GM12874 (cell line): Measurements from ENCODE around the gene PAK1.

Source experiments
- TF ChIP-seq, protein P1 (sequence below): IDR thresholded peaks from 2 replicates; pipeline ENCODE4 v1.5.1; 2011; ENCODE audit warnings: low read depth, mild to moderate bottlenecking, control low read depth, low read length, moderate library complexity; ENCODE audit not compliant: insufficient read depth

The PAK1 gene

DNA sequence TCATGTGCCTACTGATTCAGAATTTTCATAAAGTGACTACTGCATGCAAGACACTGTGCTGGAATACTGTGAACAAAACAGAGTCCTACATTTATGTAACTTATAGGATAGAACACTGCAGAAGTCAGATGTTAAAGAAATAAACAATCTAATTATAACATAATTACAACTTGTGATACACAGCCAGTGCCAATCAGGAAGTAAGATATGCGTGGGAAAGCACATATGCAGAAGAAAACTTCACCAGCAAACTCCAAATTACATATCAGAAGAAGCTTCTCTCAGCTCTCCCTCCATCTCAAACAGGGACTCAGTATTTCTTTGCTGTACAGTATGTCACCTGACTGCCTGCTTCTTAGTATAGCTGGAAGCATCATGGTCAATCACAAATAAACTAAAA, 37.4 kb downstream of the PAK1 start:
- TF ChIP-seq, protein P1, sequence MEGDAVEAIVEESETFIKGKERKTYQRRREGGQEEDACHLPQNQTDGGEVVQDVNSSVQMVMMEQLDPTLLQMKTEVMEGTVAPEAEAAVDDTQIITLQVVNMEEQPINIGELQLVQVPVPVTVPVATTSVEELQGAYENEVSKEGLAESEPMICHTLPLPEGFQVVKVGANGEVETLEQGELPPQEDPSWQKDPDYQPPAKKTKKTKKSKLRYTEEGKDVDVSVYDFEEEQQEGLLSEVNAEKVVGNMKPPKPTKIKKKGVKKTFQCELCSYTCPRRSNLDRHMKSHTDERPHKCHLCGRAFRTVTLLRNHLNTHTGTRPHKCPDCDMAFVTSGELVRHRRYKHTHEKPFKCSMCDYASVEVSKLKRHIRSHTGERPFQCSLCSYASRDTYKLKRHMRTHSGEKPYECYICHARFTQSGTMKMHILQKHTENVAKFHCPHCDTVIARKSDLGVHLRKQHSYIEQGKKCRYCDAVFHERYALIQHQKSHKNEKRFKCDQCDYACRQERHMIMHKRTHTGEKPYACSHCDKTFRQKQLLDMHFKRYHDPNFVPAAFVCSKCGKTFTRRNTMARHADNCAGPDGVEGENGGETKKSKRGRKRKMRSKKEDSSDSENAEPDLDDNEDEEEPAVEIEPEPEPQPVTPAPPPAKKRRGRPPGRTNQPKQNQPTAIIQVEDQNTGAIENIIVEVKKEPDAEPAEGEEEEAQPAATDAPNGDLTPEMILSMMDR: no peak

DNA sequence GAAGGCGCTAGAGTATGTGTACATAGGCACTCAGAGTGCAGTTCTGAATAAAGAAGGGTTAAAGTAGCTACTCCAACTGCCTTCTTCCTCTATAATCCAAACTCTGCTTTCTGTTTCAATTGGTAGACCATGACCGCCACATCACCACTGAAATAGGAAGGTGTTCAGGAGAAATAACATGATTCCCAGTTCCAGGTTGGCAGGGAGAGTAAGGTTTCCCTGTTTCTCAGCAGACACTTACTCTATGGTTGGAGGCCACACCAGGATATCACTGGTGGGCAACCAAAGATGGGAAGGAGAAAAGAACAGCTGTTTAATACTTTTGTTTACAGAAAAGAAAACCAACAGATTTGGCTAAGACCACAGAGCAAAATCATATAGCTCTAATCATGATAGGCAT, 37.9 kb downstream of the PAK1 start:
- TF ChIP-seq, protein P1: no peak

DNA sequence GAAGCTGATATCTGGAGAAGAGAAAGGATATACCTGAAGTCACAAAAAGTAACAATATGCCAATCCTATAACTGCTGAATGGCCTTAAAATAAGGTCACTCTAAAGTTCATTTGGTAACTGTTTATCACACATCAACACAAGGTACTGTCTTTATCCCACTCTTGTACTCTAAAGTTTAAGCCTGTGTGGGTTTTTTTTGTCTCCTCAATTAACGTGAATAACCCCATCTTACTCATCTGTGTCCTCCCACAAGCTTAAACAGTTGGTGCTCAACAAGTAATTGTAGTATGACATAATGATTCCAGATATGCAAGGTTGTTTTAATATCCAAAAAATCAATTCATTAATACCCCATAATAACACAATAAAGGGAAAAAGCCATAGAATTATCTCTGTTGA, 42.1 kb downstream of the PAK1 start:
- TF ChIP-seq, protein P1: no peak

DNA sequence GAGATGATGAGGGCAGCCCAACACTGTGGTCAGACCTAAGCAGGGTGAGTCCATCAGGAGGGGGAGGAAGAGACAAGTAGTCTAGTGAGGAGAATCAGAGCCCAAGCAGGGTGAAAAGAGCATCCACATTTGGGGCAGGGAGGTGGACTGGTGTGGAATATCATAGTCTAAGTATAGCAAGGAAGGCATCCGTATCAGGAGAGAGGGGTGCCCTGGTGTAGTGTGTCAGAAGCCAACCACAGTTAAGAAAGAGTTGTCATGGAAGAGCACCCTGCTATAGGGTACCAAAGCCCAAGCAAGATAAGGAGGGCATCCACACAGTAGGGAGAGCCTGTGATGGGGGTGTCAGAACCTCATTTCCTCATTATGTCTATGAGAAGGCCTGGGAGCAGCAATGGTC, 45.3 kb downstream of the PAK1 start:
- TF ChIP-seq, protein P1: no peak

DNA sequence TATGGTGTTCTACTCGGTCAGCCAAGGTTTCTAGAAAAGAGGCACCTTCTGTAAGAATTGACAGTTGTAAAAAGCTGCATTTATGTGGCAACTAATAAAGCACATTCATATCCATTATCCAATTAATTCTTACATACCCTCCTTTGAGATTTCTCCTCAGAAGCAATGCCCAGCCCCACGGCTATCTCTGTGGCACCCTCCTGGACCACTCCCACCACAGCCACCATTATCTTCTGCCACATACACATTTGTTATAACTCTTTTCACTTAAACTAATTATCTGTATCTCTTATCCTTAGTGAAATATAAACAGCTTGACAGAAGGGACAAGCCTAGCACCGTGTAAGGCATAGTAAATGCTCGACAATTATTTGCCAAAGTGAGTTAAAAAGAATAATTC, 48.5 kb downstream of the PAK1 start:
- TF ChIP-seq, protein P1: no peak

DNA sequence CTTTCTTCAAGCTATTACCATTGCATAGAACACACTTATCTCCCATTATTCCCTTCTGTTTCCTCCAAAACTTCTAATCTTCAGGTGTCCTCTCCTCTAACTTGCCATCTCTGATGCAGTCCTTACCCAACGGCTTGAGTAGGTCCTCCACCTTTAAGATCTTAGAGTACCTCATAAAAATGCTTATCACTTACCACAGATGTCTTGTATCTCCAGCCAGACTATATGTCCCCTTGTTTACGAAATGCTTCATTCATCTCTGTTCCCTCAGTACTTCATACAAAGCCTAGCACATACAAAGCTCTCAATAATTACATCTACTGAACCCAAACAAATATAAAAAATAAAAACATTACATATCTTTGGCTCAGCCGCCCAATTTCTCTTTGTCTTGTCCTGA, 49.2 kb downstream of the PAK1 start:
- TF ChIP-seq, protein P1: no peak

DNA sequence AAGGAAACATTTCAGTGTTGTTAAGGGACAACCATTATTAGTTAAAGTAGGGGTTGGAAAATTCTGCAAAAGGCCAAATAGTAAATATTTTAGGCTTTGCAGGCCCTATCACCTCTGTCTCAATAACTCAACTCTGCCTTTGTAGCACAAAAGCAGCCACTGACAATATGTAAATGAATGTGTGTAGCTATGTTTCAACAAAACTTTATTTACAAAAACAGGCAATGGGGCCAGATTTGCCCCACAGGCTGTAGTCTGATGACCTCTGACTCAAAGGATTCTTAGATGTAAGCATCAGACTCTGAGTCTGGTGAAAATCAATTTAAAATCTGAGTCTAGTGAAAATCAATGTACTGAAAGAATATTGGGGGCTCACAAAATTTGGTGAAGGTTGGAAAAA, 50.3 kb downstream of the PAK1 start:
- TF ChIP-seq, protein P1: no peak

DNA sequence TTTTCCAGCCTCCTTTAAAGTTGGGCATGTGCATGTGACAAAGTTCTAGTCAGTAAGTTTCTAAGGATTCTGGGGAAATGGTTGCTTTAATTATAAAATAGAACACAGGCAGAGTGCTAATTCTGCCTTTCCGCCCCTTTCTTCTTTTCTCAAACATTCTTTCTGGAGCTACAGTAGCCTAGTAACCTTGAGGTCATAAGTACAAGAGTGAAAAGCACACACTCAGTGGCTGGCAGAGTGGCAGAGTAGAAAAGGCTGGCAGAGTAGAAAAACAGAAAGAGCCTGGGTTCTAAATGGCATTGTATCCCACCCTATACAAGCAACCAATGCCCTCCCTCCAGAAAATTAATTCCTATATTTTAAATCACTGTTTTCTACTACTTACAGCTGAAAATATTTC, 51.2 kb downstream of the PAK1 start:
- TF ChIP-seq, protein P1: no peak
